Measurements from ENCODE around the gene TNS4. TPM values are rescaled to one million over a fixed set of nuclear protein-coding genes. Genes with fewer than 3 reads are reported as not detected.

TNS4 gene
- total RNA-seq, 1 donor from 2014 or later: not detected

- no peak for DNase-seq
- no peak overlapping the region for H3K27ac Mint-ChIP-seq (ENCODE audit: unreplicated experiment)
- H3K27me3 Mint-ChIP-seq (ENCODE audit: unreplicated experiment): peaks cover 9% of the 10 kb centered on the region
- H3K4me3 Mint-ChIP-seq (ENCODE audit: unreplicated experiment): no peak overlapping the region
- no peaks in the 10 kb centered on the region for H3K4me1 Mint-ChIP-seq (ENCODE audit: low read depth, unreplicated experiment)
- peaks cover 7% of the 10 kb centered on the region for H3K9me3 Mint-ChIP-seq (ENCODE audit: unreplicated experiment)
- TF ChIP-seq CTCF (IDR thresholded peaks at IDR 0.05; ENCODE audit: partially characterized antibody, unreplicated experiment): no peak
- H3K36me3 Mint-ChIP-seq (ENCODE audit: unreplicated experiment): peaks cover 4% of the 10 kb centered on the region
Observed at GRCh38 chr17:40479754-40480480, 21.5 kb downstream of the TNS4 start.

- Mint-ChIP-seq H3K36me3 (ENCODE audit: unreplicated experiment) (peaks cover 4% of the 10 kb centered on the region), H3K4me3 (ENCODE audit: unreplicated experiment) (no peak overlapping the region), H3K4me1 (ENCODE audit: low read depth, unreplicated experiment) (no peaks in the 10 kb centered on the region), H3K9me3 (ENCODE audit: unreplicated experiment) (peaks cover 6% of the 10 kb centered on the region), H3K27me3 (ENCODE audit: unreplicated experiment) (peaks cover 9% of the 10 kb centered on the region), H3K27ac (ENCODE audit: unreplicated experiment) (no peak overlapping the region)
- TF ChIP-seq CTCF (IDR thresholded peaks at IDR 0.05; ENCODE audit: partially characterized antibody, unreplicated experiment): no peak
- no peak for DNase-seq
Observed at GRCh38 chr17:40478486-40478885, 22.9 kb downstream of the TNS4 start.

GRCh38 chr17:40477796-40478195, 23.6 kb downstream of the TNS4 start:
- H3K9me3 Mint-ChIP-seq (ENCODE audit: unreplicated experiment): peaks cover 6% of the 10 kb centered on the region
- DNase-seq: no peak
- peaks cover 9% of the 10 kb centered on the region for H3K27me3 Mint-ChIP-seq (ENCODE audit: unreplicated experiment)
- H3K4me1 Mint-ChIP-seq (ENCODE audit: low read depth, unreplicated experiment): no peaks in the 10 kb centered on the region
- peaks cover 4% of the 10 kb centered on the region for H3K36me3 Mint-ChIP-seq (ENCODE audit: unreplicated experiment)
- no peak overlapping the region for H3K4me3 Mint-ChIP-seq (ENCODE audit: unreplicated experiment)
- TF ChIP-seq CTCF (IDR thresholded peaks at IDR 0.05; ENCODE audit: partially characterized antibody, unreplicated experiment): no peak
- H3K27ac Mint-ChIP-seq (ENCODE audit: unreplicated experiment): no peak overlapping the region

GRCh38 chr17:40475234-40475908, 26.1 kb downstream of the TNS4 start:
- peaks cover 4% of the 10 kb centered on the region for H3K36me3 Mint-ChIP-seq (ENCODE audit: unreplicated experiment)
- H3K4me3 Mint-ChIP-seq (ENCODE audit: unreplicated experiment): no peak overlapping the region
- no peak for DNase-seq
- H3K27ac Mint-ChIP-seq (ENCODE audit: unreplicated experiment): no peak overlapping the region
- H3K27me3 Mint-ChIP-seq (ENCODE audit: unreplicated experiment): peaks cover 8% of the 10 kb centered on the region
- H3K9me3 Mint-ChIP-seq (ENCODE audit: unreplicated experiment): peaks cover 5% of the 10 kb centered on the region
- no peak for TF ChIP-seq CTCF (IDR thresholded peaks at IDR 0.05; ENCODE audit: partially characterized antibody, unreplicated experiment)
- no peaks in the 10 kb centered on the region for H3K4me1 Mint-ChIP-seq (ENCODE audit: low read depth, unreplicated experiment)

- Mint-ChIP-seq H3K27ac (ENCODE audit: unreplicated experiment) (no peak overlapping the region), H3K36me3 (ENCODE audit: unreplicated experiment) (peaks cover 4% of the 10 kb centered on the region), H3K9me3 (ENCODE audit: unreplicated experiment) (peaks cover 7% of the 10 kb centered on the region), H3K27me3 (ENCODE audit: unreplicated experiment) (peaks cover 10% of the 10 kb centered on the region), H3K4me3 (ENCODE audit: unreplicated experiment) (no peak overlapping the region), H3K4me1 (ENCODE audit: low read depth, unreplicated experiment) (no peaks in the 10 kb centered on the region)
- TF ChIP-seq CTCF (IDR thresholded peaks at IDR 0.05; ENCODE audit: partially characterized antibody, unreplicated experiment): no peak
- no peak for DNase-seq
Observed at GRCh38 chr17:40474419-40475002, 26.9 kb downstream of the TNS4 start.
